Pancreas (tissue), 10 donors: ENCODE data around the gene DNAJB2. TPM values are rescaled to one million over a fixed set of nuclear protein-coding genes. Genes with fewer than 3 reads are reported as not detected.

ENCODE experiments used
- ATAC-seq, 4 donors: fragments of 200-7000 bp; cut with Tn5 transposase; one replicate each; pipeline versions ENCODE4 v1.8.0 to v1.9.1; 2020; ENCODE audit warnings: mild to moderate bottlenecking in 4 of 4, moderate library complexity in 4 of 4
- DNase-seq, 6 donors: peaks; one replicate each; pipeline ENCODE4 v3.0.0-alpha.2; 2020
- FAIRE-seq: peaks from 2 replicates; lab custom pipeline; 2012; peaks lifted over from hg19 to GRCh38; lab: Jason Lieb, UNC
- H3K27ac ChIP-seq, 4 donors: fragments of 200-600 bp; sonication (generic); 1 replicate in 3 of 4; 2 replicates in 1 of 4; pipeline versions ENCODE4 v1.5.0 to v1.8.0; 2020
- H3K27me3 ChIP-seq, 4 donors: fragments of 200-600 bp; one replicate each; pipeline ENCODE4 v1.8.0; 2021
- H3K36me3 ChIP-seq, 3 donors: fragments of 200-600 bp; sonication (generic) in 1 of 3; one replicate each; pipeline versions ENCODE4 v1.5.0 to v1.8.0; 2020 to 2021
- H3K4me1 ChIP-seq, 3 donors: fragments of 200-600 bp; one replicate each; pipeline ENCODE4 v1.8.0; 2021
- H3K4me3 ChIP-seq, 4 donors: fragments of 200-600 bp; sonication (generic) in 2 of 4; one replicate each; pipeline versions ENCODE4 v1.5.0 to v1.8.0; 2020 to 2021
- H3K9me3 ChIP-seq, 4 donors: fragments of 200-600 bp; one replicate each; pipeline ENCODE4 v1.8.0; 2021
- CTCF ChIP-seq, 4 donors: fragments of 200-600 bp; sonication (generic) in 3 of 4; IDR thresholded peaks; one replicate each; pipeline versions ENCODE4 v1.5.0 to v1.8.0; 2021; ENCODE audit warnings: antibody characterized with exemption in 4 of 4
- WGBS, 2 donors: extraction: QIAGEN DNeasy Blood & Tissue Kit; methylation state at CpG; one replicate each; pipeline ENCODE4 v1.1.7; 2013; 5-methylcytosine and 5-hydroxymethylcytosine counted together
- intact Hi-C, 3 donors: fragments of 100-400 bp; cut with DNase I; formaldehyde crosslinking; loops; one replicate each; pipeline versions ENCODE4 v1.11.1 to v1.14.2; 2022
- microRNA-seq, 2 donors: library from miRNA; unstranded; fragments of <30 nt; microRNA quantifications; one replicate each; pipeline versions ENCODE4 to v1.1.0, GENCODE V29; 2019 to 2020
- polyA plus RNA-seq, 2 donors: library from polyadenylated mRNA; stranded (reverse); fragments of 200-250 nt; gene quantifications; one replicate each; pipeline ENCODE4 v1.2.3, GENCODE V29; 2013
- total RNA-seq, 6 donors: library from RNA; stranded (reverse); fragmentation: NEBNext Ultra II Directional in 4 of 6; extraction: Animal tissue kit (Norgen Biotek cat#: 25700) in 4 of 6; gene quantifications; one replicate each; pipeline versions ENCODE4 v1.2.1 to v1.2.4, GENCODE V29; 2021 to 2023
- donor health status: healthy with polysubstance abuse.
- donor health status: DM: no; HTN: no; CAD: no; lungs with moderate emphysema.
- donor health status: DM: no; HTN: no; CAD: no.
- donor health status: control.
- donor health status: control.
- donor health status: Bipolar disorder and iron deficiency.
- donor health status: DM: yes; HTN: yes; CAD: no.
- donor health status: DM: no; HTN: no; CAD: no.
- donor health status: DM: no; HTN: no; CAD: no.
- donor health status: DM: yes; HTN: yes; CAD: no.

DNAJB2 gene
- total and polyA plus RNA-seq, 8 donors = 44.5 to 96.3 (median 63.0) TPM

GRCh38 chr2:219334076-219334475, 54.9 kb downstream of the DNAJB2 start:
- Histone ChIP-seq H3K4me1 (no peaks in the 10 kb centered on the region), H3K27me3 (peaks cover 0 to 24% (median 3%) of the 10 kb centered on the region in 4 donors), H3K27ac (no peak overlapping the region), H3K9me3 (no peaks in the 10 kb centered on the region), H3K36me3 (no peaks in the 10 kb centered on the region), H3K4me3 (no peak overlapping the region)
- ATAC-seq (no peak), DNase-seq (no peak), FAIRE-seq (no peak)
- no peak for TF ChIP-seq CTCF (IDR thresholded peaks at IDR 0.05)
- 91 to 96% methylated on average over 2 of the region's 2 CpGs for WGBS, 2 donors
- intact Hi-C loops = no loop called here

- TF ChIP-seq CTCF (IDR thresholded peaks at IDR 0.05) = no peak
- WGBS, 2 donors = 34 to 35% methylated on average over 5 of the region's 5 CpGs
- ATAC-seq = peak in 2 of 4 donors; percentile 16 to 42
- Histone ChIP-seq H3K4me1 (no peaks in the 10 kb centered on the region), H3K9me3 (no peaks in the 10 kb centered on the region), H3K27ac (no peak overlapping the region), H3K36me3 (no peaks in the 10 kb centered on the region), H3K4me3 (no peak overlapping the region), H3K27me3 (peaks cover 0 to 24% (median 3%) of the 10 kb centered on the region in 4 donors)
- DNase-seq = no peak
- intact Hi-C loops = no loop called here
- no peak for FAIRE-seq
Measured at GRCh38 chr2:219335373-219335786, 56.2 kb downstream of the DNAJB2 start.

Small RNAs within 50 kb of the gene (microRNA-seq; reads per million reads assigned to microRNA genes)
- 0 to 1.2 reads per million in 2 donors for gene MIR153-1

Other genes with a start within 250 kb of the DNAJB2 start
- under 1 TPM; 0.06 to 0.22 (median 0.12) TPM for gene CFAP65, start 237.8 kb upstream of the DNAJB2 start, total RNA-seq
- gene CFAP65, start 237.8 kb upstream of the DNAJB2 start, polyA plus RNA-seq = under 1 TPM; 0.19 to 0.38 TPM
- gene IHH, start 218.4 kb upstream of the DNAJB2 start, total RNA-seq = under 1 TPM in 2 of 6 donors, not detected in 4; 0.09 to 0.19 TPM
- gene IHH, start 218.4 kb upstream of the DNAJB2 start, polyA plus RNA-seq = under 1 TPM in 1 of 2 donors, not detected in 1; 0.09 TPM
- 1 to 10 TPM; 3.9 to 8.7 (median 7.4) TPM for gene NHEJ1, start 118.6 kb upstream of the DNAJB2 start, total RNA-seq
- gene NHEJ1, start 118.6 kb upstream of the DNAJB2 start, polyA plus RNA-seq = 1 to 10 TPM; 4.1 to 4.2 TPM
- gene SLC23A3, start 109.3 kb upstream of the DNAJB2 start, total RNA-seq = 1 to 10 TPM in 1 of 6 donors, under 1 TPM in 5; 0.16 to 2.4 (median 0.68) TPM
- gene SLC23A3, start 109.3 kb upstream of the DNAJB2 start, polyA plus RNA-seq = 1 to 10 TPM; 1.8 to 3.0 TPM
- gene CNPPD1, start 102.4 kb upstream of the DNAJB2 start, total RNA-seq = 10 to 100 TPM; 20.1 to 32.9 (median 26.1) TPM
- gene CNPPD1, start 102.4 kb upstream of the DNAJB2 start, polyA plus RNA-seq = 10 to 100 TPM; 23.6 to 28.0 TPM
- gene RETREG2, start 101.1 kb upstream of the DNAJB2 start, total RNA-seq = 10 to 100 TPM; 38.7 to 59.4 (median 46.2) TPM
- gene RETREG2, start 101.1 kb upstream of the DNAJB2 start, polyA plus RNA-seq = 10 to 100 TPM; 31.6 to 59.0 TPM
- gene ZFAND2B, start 72.6 kb upstream of the DNAJB2 start, total RNA-seq = 10 to 100 TPM; 18.9 to 28.2 (median 23.6) TPM
- gene ZFAND2B, start 72.6 kb upstream of the DNAJB2 start, polyA plus RNA-seq = 10 to 100 TPM; 39.0 to 66.9 TPM
- 1 to 10 TPM; 3.8 to 8.9 (median 6.3) TPM for gene ABCB6, start 60.4 kb upstream of the DNAJB2 start, total RNA-seq
- 10 to 100 TPM; 26.4 to 36.7 TPM for gene ABCB6, start 60.4 kb upstream of the DNAJB2 start, polyA plus RNA-seq
- 10 to 100 TPM; 17.7 to 25.5 (median 20.5) TPM for gene ATG9A, start 49.7 kb upstream of the DNAJB2 start, total RNA-seq
- gene ATG9A, start 49.7 kb upstream of the DNAJB2 start, polyA plus RNA-seq = 10 to 100 TPM; 12.1 to 19.2 TPM
- gene ANKZF1, start 49.6 kb upstream of the DNAJB2 start, total RNA-seq = 10 to 100 TPM; 17.7 to 36.5 (median 28.7) TPM
- gene ANKZF1, start 49.6 kb upstream of the DNAJB2 start, polyA plus RNA-seq = 10 to 100 TPM; 66.0 to 85.0 TPM
- gene GLB1L, start 33.9 kb upstream of the DNAJB2 start, total RNA-seq = 1 to 10 TPM; 1.8 to 4.1 (median 2.3) TPM
- gene GLB1L, start 33.9 kb upstream of the DNAJB2 start, polyA plus RNA-seq = 1 to 10 TPM; 4.3 to 6.9 TPM
- 10 to 100 TPM; 14.7 to 18.5 (median 16.8) TPM for gene STK16, start 33.9 kb upstream of the DNAJB2 start, total RNA-seq
- 10 to 100 TPM; 17.1 to 28.4 TPM for gene STK16, start 33.9 kb upstream of the DNAJB2 start, polyA plus RNA-seq
- gene TUBA4B, start 26.1 kb upstream of the DNAJB2 start, total RNA-seq = not detected
- gene TUBA4B, start 26.1 kb upstream of the DNAJB2 start, polyA plus RNA-seq = not detected
- gene TUBA4A, start 25.4 kb upstream of the DNAJB2 start, total RNA-seq = 10 to 100 TPM; 12.2 to 19.5 (median 13.3) TPM
- 10 to 100 TPM; 15.6 to 51.5 TPM for gene TUBA4A, start 25.4 kb upstream of the DNAJB2 start, polyA plus RNA-seq
- 10 to 100 TPM in 4 of 6 donors, 1 to 10 TPM in 2; 6.3 to 81.7 (median 23.7) TPM for gene PTPRN, start 30.0 kb downstream of the DNAJB2 start, total RNA-seq
- 100 to 1,000 TPM in 1 of 2 donors, 10 to 100 TPM in 1; 58.3 to 220 TPM for gene PTPRN, start 30.0 kb downstream of the DNAJB2 start, polyA plus RNA-seq
- not detected for gene RESP18, start 53.4 kb downstream of the DNAJB2 start, total RNA-seq
- under 1 TPM in 1 of 2 donors, not detected in 1; 0.16 TPM for gene RESP18, start 53.4 kb downstream of the DNAJB2 start, polyA plus RNA-seq
- 10 to 100 TPM; 21.0 to 32.8 (median 25.1) TPM for gene DNPEP, start 108.5 kb downstream of the DNAJB2 start, total RNA-seq
- 10 to 100 TPM; 54.6 to 89.4 TPM for gene DNPEP, start 108.5 kb downstream of the DNAJB2 start, polyA plus RNA-seq
- 1 to 10 TPM in 5 of 6 donors, under 1 TPM in 1; 0.75 to 6.1 (median 1.9) TPM for gene DES, start 139.0 kb downstream of the DNAJB2 start, total RNA-seq
- 100 to 1,000 TPM in 1 of 2 donors, 10 to 100 TPM in 1; 12.6 to 101 TPM for gene DES, start 139.0 kb downstream of the DNAJB2 start, polyA plus RNA-seq
- 1 to 10 TPM; 2.6 to 4.9 (median 3.6) TPM for gene SPEG, start 155.5 kb downstream of the DNAJB2 start, total RNA-seq
- 10 to 100 TPM; 21.9 to 33.3 TPM for gene SPEG, start 155.5 kb downstream of the DNAJB2 start, polyA plus RNA-seq
- gene GMPPA, start 219.5 kb downstream of the DNAJB2 start, total RNA-seq = 10 to 100 TPM; 24.4 to 40.6 (median 33.6) TPM
- gene GMPPA, start 219.5 kb downstream of the DNAJB2 start, polyA plus RNA-seq = 10 to 100 TPM; 88.7 to 90.8 TPM
- under 1 TPM in 2 of 6 donors, not detected in 4; 0.04 to 0.09 TPM for gene ASIC4, start 235.1 kb downstream of the DNAJB2 start, total RNA-seq
- gene ASIC4, start 235.1 kb downstream of the DNAJB2 start, polyA plus RNA-seq = under 1 TPM; 0.27 to 0.38 TPM